NCI-H524 (cell line): ENCODE results near the gene PAX2.

Experiments used
- DNase-seq, 2 experiments: peaks; one replicate each; lab custom pipeline; 2025; lab: John Stamatoyannopoulos, UW

The PAX2 gene

DNA sequence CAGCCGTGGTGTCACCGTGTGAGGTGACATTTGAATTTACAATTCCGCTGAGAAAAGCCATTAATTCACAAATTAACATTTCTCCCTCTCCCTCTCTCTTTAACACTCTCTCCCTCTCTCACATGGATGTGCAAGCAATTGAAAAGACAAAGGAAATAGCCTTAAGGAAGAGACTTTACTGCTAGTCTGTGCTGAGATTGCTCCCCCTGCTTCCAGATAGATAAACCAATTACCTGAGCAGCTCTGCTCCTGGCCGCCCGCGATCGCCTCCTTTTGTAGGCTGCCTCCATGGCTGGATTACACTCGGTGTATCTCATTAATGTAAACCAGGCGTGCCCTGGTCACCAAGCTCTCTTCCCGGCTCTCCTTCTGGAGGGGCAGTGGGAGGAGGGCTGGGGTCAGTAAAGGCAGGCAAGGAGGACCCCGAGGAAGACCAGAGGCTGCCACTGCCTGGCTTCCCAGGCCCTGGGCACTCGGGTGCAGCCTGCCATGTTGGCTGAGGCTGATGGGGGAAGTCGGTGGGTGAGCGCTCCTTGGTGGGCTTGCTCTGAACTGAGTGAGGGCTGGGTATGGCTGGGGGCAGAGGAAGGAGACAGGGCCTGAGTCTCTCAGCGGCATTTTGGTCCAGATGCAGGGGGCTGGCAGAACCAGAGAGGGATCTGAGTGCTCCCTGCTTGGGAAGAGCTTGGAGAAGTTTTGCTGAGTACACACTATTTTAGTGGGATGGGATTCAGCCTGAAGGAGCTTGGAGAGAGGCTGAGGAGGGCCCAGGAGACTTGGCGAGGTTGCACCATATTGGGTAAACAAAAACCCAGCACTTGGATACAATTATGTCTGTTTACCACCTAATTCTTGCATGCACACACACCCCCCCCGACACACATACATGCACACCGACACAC is 42.9 kb downstream of the PAX2 start:
- no peak for DNase-seq

DNA sequence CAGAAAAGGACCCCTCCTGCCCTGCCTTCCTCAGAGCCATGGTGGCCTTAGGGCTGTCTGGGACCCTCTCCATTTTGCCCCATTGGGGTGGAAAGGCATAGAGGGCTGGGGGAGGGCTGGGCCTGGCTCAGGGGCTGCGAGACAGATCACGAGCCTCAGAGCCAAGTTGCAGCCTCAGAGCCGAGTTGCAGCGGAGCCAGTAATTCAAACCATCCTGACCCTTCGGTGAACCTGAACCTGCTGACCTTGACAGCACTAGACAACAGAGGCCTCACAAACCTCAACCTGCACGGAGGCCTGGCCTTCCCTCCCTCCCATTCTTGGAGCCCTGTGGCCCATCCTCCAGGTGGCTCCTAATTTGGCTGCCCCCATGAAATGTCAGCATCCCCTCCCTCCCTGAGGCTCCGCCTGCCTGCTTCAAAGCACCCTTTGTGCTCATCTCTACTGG is 45.4 kb downstream of the PAX2 start:
- DNase-seq, result no peak

DNA sequence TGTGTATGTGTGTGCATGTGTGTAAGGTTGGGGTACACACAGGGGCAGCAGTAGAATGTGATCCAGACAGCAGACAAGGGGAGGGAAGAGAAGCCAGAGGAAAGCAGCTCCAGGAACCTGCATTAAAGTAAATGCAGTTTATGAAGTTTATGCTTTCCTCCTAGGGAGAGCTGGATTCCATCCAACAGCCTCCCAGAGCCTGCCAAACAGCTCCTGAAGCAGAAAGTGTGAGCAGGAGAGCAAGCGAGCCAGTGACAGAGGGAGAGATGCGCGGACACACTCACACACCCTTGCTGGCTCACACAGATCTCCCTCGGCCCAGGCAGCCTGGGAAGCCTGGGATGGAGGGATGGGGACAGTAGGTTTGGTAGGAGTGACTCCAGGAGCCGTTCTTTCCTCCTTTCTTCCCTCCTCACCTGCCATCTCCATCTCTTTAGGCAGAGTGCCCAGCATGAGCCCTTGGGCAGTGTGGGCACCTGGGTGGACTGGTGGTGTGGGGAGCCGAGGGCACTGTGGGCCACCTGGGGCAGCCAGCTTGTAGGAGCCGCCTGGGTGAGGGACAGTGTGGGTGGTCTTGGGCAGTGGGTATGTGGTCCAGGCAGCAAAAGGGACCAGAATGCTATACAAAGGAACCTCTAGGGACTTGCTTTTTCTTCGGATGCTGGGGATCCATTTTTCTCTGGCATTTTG is 46.1 kb downstream of the PAX2 start:
- no peak for DNase-seq

GRCh38 chr10:100792574-100792973 is 47.2 kb downstream of the PAX2 start:
- DNase-seq, result no peak

- DNase-seq, result no peak
These were observed 47.7 kb downstream of the PAX2 start for GRCh38 chr10:100793055-100793454.

- DNase-seq, result no peak
These were observed 54.5 kb downstream of the PAX2 start for GRCh38 chr10:100799881-100800280.

- no peak for DNase-seq
These were observed 55.5 kb downstream of the PAX2 start for GRCh38 chr10:100800931-100801330.

- DNase-seq, result no peak
These were observed 56.8 kb downstream of the PAX2 start for GRCh38 chr10:100802196-100802595.

DNA sequence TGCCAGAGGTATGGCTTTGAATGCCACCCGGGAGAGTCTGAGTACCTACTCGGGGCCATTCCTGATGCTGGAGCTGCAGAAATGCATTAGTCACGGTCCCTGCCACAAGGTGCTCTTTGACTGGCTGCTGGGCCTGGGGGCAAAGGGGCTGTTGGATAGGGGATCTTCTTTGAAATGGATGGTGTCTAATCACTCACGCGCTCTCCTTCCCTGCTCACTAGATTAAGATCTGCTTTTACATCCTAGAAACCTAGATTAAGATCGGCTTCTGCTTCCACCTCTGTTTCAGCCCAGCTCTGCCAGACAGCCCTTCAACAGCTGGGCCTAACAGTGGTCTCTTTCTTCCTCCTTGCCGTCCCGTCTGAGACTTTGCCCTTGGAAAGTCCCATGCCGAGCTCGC is 57.2 kb downstream of the PAX2 start:
- DNase-seq, result no peak

DNA sequence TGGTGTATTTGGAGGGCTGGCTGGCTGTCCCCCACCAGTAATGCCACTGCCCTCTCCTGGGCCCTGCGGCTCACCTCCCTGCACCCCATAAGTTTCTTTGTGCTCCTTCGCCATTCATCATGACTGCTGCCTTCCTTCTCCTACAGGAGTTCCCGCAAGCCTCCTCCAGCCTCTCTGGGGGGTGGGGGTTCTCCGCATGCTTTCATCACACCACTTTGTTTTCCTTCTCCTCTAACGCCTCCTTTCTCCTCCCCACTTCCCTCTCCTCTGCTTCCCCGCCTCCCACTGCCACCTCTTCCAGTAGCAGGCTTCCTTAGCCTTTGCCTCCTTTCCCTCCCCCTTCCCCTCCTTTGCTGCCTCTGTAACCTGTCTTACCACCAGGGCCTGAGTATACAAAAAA is 58.1 kb downstream of the PAX2 start:
- DNase-seq, result no peak

- DNase-seq, result peak in 1 of 2 experiments; percentile 7
These were observed 58.5 kb downstream of the PAX2 start for GRCh38 chr10:100803908-100804307.

- no peak for DNase-seq
These were observed 60.4 kb downstream of the PAX2 start for GRCh38 chr10:100805543-100806355.

DNA sequence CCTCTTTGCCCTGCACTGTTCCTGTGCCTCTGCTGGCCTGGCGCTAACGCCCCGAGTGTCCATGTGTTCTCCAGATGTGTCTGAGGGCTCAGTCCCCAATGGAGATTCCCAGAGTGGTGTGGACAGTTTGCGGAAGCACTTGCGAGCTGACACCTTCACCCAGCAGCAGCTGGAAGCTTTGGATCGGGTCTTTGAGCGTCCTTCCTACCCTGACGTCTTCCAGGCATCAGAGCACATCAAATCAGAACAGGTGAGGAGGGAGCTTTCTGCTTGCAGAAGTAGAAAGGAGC is 60.9 kb downstream of the PAX2 start:
- no peak for DNase-seq

DNA sequence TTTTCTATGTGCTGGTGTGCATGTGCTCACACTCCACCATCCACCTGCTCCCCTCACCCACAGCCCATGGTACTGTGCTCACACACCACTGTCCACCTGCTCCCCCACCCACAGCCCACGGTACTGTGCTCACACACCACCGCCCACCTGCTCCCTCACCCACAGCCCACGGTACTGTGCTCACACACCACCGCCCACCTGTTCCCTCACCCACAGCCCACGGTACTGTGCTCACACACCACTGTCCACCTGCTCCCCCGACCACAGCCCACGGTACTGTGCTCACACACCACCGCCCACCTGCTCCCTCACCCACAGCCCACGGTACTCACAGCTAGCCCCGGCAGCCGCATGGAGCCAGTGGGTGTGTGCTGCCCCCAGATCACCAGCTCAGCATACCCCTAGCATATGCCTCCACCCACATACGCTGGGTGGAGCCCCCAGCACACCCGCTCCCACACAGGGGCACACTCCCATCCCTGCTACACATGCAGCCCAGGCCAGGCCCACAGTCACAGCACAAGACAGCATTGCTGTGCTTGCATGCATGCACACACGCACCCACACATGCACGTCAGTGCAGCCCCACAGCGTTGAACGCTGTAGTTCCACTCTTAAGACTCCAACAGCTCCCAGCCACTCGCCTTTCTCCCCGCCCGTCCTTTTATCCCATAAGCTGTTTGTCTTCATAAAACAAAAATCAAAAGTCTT is 62.0 kb downstream of the PAX2 start:
- no peak for DNase-seq

- no peak for DNase-seq
These were observed 63.5 kb downstream of the PAX2 start for GRCh38 chr10:100808876-100809275.

DNA sequence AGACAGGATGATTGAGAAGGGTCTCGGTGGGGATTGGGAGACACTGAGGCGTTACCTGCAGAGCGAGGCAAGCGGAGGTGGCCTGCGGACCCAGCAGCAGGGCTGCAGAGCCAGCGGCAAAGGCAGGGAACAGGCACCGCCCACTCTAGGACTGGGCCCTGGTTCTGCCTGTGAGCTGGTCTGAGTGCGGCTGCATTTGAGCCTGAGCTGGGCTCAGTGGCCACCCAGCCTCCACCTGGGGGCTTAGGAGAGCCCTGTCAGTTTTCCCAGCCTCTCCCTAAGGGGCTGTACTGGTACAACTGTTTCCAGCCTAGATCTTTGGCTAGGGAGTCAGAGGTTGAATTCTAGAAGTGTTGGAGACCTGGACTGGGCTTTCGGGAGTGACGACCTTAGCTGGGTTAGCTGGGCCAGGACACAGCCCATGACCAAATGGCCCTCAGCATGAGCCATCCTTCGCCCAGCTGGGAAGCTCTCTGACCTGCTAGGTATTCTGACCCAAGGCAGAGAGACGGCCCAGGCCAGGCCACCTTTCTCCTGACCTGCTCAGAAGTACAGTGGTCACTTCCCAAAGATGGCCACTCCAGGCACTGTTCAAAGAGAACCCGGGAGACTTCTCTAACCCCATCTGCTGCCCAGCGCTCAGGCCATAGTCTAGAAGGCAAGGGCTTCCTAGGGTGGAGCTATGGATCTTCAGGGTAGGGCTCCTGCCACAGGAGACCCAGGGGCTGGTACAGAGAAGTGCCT is 64.9 kb downstream of the PAX2 start:
- no peak for DNase-seq

GRCh38 chr10:100810835-100811116 is 65.4 kb downstream of the PAX2 start:
- DNase-seq, result no peak

DNA sequence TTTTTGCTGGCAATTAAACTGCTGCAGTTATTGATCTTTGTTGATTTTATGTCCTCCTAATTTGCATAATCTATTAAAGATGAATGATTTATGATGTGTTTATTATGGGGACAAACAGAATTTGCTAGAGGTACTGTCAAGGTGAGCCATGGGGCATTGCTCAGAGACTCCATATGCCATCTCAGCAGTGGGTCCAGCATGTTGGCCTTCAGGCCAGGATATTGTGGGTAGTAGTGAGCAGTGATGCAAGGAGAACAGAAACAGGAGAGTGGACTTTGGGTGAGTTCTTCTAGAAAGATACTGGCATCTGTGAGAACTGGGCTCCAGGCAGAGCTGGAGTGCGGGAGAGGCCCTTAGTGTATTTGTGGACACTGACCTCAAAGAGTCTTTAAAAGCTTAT is 65.9 kb downstream of the PAX2 start:
- no peak for DNase-seq

DNA sequence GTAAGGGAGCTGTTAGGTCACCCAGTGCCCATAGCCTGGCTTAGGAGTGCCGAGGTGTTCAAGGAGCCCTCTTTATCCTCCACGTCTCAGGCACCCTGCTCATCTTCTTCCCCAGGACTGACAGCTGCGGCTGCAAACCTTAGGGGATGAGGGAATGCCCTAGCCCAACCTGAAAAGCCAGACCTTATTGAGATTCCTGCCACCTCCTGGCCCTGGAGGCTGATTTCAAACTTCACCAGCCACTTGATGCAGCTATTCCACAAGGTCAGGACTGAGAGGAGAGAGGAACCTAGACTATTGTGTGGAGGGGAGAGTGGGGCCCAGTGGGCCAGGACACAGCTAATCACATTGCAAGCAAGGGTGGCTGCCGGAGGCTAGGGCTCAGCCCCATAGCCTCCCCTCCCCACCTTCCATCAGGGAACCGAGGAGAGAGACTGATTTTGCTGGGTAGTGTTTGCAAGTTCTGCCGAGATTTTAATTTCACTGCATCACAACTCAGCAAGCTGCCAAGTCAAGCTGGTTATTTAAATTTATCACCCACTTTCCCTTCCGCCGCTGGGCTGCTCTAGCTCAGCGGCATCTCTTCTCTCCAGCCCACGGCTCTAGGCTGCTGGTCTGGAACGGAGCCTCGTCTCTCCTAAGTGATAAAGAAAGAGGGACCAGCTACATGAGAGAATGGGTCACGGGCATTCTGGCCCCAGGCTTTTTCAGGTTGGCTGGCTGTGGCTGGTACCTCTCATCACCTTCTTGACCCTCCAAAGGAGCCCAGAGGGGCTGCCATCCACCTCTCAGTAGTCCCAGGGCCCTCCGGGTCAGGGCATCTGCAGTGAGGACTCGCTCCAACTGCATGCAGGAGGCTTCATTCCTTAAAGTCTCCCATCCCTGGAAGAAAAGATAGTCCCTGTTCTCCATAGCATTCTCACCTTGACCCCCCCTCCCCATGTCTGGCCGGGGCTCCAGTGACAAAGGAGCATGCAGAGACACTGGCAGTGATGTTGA is 66.7 kb downstream of the PAX2 start:
- no peak for DNase-seq

DNA sequence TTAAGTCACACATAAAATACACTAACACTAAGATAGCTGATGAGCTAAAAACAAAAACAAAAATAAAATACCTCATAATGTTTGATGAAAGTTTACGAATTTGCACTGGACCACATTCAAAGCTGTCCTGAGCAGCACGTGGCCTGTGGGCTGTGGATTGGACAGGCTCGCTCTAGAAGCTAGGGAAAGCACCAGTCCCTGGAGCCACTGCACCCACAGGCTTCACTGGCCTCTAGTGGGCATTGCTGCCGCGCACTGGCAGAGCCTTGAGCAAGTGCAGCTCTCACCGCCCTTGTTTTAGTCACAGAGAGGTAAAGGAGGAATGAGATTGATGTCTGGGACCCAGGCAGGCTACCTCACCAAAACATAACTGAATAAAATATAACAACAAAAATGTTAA is 67.6 kb downstream of the PAX2 start:
- peak in 1 of 2 experiments; percentile 2 for DNase-seq
